K562 (cell line): ENCODE measurements around the gene CDC5L. TPM values are rescaled to one million over a fixed set of nuclear protein-coding genes. Genes with fewer than 3 reads are reported as not detected.
A peak's percentile ranks its signal among the peaks of the same experiment; 100 is the strongest.

ENCODE experiments used
- ARNT ChIP-seq, 2 experiments: fragments of 450-650 bp; IDR thresholded peaks; 2 replicates each; pipeline ENCODE4 v1.6.1; 2016; ENCODE audit warnings: mild to moderate bottlenecking in 1 of 2
- ATF1 ChIP-seq, 2 experiments: fragments of 450-650 bp in 1 of 2; IDR thresholded peaks; 2 replicates each; pipeline ENCODE4 v1.6.1; 2016; ENCODE audit warnings: missing compliant biosample characterization in 1 of 2, missing genetic modification characterization in 1 of 2
- BCOR ChIP-seq: fragments of 450-650 bp; IDR thresholded peaks from 2 replicates; pipeline ENCODE4 v1.6.1; 2016
- DACH1 ChIP-seq: fragments of 450-650 bp; IDR thresholded peaks from 2 replicates; pipeline ENCODE4 v1.6.1; 2018; ENCODE audit not compliant: partially characterized antibody
- FOSL1 ChIP-seq: fragments of 200-800 bp; sonication (Bioruptor generic); conservative IDR thresholded peaks from 2 replicates; pipeline ENCODE4 v1.6.1; 2016; ENCODE audit warnings: missing genetic modification characterization, missing compliant biosample characterization
- IRF1 ChIP-seq: sonication (generic); formaldehyde crosslinking; IDR thresholded peaks from 2 replicates; pipeline ENCODE4 v1.8.0; 2022; ENCODE audit warnings: missing genetic modification reagents, mild to moderate bottlenecking, borderline replicate concordance
- KDM5B ChIP-seq: fragments of 200-600 bp; sonication (generic); IDR thresholded peaks from 2 replicates; pipeline ENCODE4 v1.6.1; 2012; ENCODE audit warnings: low read depth, mild to moderate bottlenecking, moderate library complexity, low read length, control low read depth, inconsistent platforms; ENCODE audit not compliant: insufficient replicate concordance
- NCOR1 ChIP-seq: fragments of 450-650 bp; IDR thresholded peaks from 2 replicates; pipeline ENCODE4 v1.6.1; 2016; ENCODE audit warnings: mild to moderate bottlenecking, moderate library complexity
- NRF1 ChIP-seq, 2 experiments: fragments of 450-650 bp; IDR thresholded peaks in 1 of 2; conservative IDR thresholded peaks in 1 of 2; 2 replicates each; pipeline ENCODE4 v1.6.1; 2014; ENCODE audit warnings: mild to moderate bottlenecking in 2 of 2
- NUFIP1 ChIP-seq: fragments of 450-650 bp; IDR thresholded peaks from 2 replicates; pipeline ENCODE4 v1.6.1; 2018; ENCODE audit not compliant: partially characterized antibody
- PKNOX1 ChIP-seq: fragments of 450-650 bp; IDR thresholded peaks from 2 replicates; pipeline ENCODE4 v1.6.1; 2016
- PTBP1 ChIP-seq: fragments of 200-400 bp; formaldehyde crosslinking; IDR thresholded peaks from 2 replicates; pipeline ENCODE4 v1.6.1; 2017; ENCODE audit warnings: low read depth, low read length
- RCOR1 ChIP-seq, 2 experiments: IDR thresholded peaks; 2 replicates each; pipeline ENCODE4 v1.6.1; 2012; ENCODE audit warnings: low read depth in 2 of 2, low read length in 2 of 2, borderline replicate concordance in 1 of 2, improper control_type of control experiment in 1 of 2
- SMAD3 ChIP-seq: fragments of 450-650 bp; formaldehyde crosslinking; conservative IDR thresholded peaks from 2 replicates; pipeline ENCODE4 v1.4.0; 2020; ENCODE audit warnings: mild to moderate bottlenecking
- SRSF1 ChIP-seq: fragments of 200-400 bp; formaldehyde crosslinking; IDR thresholded peaks from 2 replicates; pipeline ENCODE4 v1.6.1; 2017; ENCODE audit warnings: mild to moderate bottlenecking, low read depth, low read length, moderate library complexity
- ZBTB40 ChIP-seq, 2 experiments: fragments of 450-650 bp in 1 of 2; sonication (generic) in 1 of 2; formaldehyde crosslinking in 1 of 2; IDR thresholded peaks; 2 replicates each; pipeline versions ENCODE4 v1.7.1 to v1.9.0; 2016 to 2022; ENCODE audit warnings: inconsistent platforms in 1 of 2, mild to moderate bottlenecking in 1 of 2, missing genetic modification reagents in 1 of 2
- ZNF780A ChIP-seq: fragments of 250-450 bp; sonication (Bioruptor Pico); IDR thresholded peaks from 2 replicates; pipeline ENCODE4 v1.5.0; 2021; ENCODE audit warnings: mild to moderate bottlenecking
- ZZZ3 ChIP-seq: fragments of 450-650 bp; IDR thresholded peaks from 2 replicates; pipeline ENCODE4 v1.6.1; 2016; ENCODE audit warnings: antibody characterized with exemption, mild to moderate bottlenecking, moderate library complexity
- polyA plus RNA-seq, 8 experiments: library from polyadenylated mRNA; depleted of rRNA in 4 of 8; stranded (reverse) in 5 of 8; unstranded in 3 of 8; fragments of >200 nt; fragmentation: Nextera tagmentation in 2 of 8; fragmentation: Illumina TruSeq in 1 of 8; extraction: Ambion mirVana in 2 of 8; extraction: Trizol in 1 of 8; gene quantifications; 2 replicates each; pipeline versions ENCODE4 v1.2.1 to v1.2.3, GENCODE V29; 2011 to 2014; ENCODE audit warnings: inconsistent platforms in 1 of 8, missing spikeins in 1 of 8
- total RNA-seq, 7 experiments: library from RNA; depleted of rRNA in 6 of 7; stranded (reverse); fragments of >200 nt in 6 of 7; fragmentation: Illumina TruSeq in 2 of 7; extraction: Trizol in 2 of 7; gene quantifications; 2 replicates each; pipeline versions ENCODE4 v1.2.1 to v1.2.3, GENCODE V29; 2011 to 2021; ENCODE audit warnings: low replicate concordance in 1 of 7

The CDC5L gene
- total and polyA plus RNA-seq, 9 of the 15 experiments (the other 6 are each of a cell fraction or from before 2014, with no cell fraction given) = 22.3 to 44.2 (median 30.8) TPM

- TF ChIP-seq KDM5B (no peak), ATF1 (CRISPR knock-in tag; IDR thresholded peaks at IDR 0.05) (no peak), ATF1 (tag; IDR thresholded peaks at IDR 0.05) (no peak), DACH1 (no peak), ZZZ3 (no peak), FOSL1 (tag) (no peak), RCOR1 (IDR thresholded peaks at IDR 0.05; ENCODE audit: borderline replicate concordance in 1 of 2, low read depth in 2 of 2, low read length in 2 of 2) (peak in 1 of 2 experiments; percentile 39; a peak in 2 of 4 replicates), ZBTB40 (IDR thresholded peaks at IDR 0.05) (no peak), ZBTB40 (CRISPR knock-in tag; IDR thresholded peaks at IDR 0.05) (no peak), ZNF780A (CRISPR knock-in tag) (no peak), IRF1 (CRISPR knock-in tag) (no peak), PTBP1 (no peak), BCOR (peak; percentile 67; the same call in 1 of the 2 replicates), NCOR1 (no peak), SRSF1 (no peak), NRF1 (conservative IDR thresholded peaks at IDR 0.05 in 1 of 2, IDR thresholded peaks at IDR 0.05 in 1 of 2) (0 out of 4 replicates have a peak, but pooled peaks of 1 of the 2 experiments have one; percentile 32), NUFIP1 (no peak), ARNT (IDR thresholded peaks at IDR 0.05) (0 out of 4 replicates have a peak, but pooled peaks of 1 of the 2 experiments have one; percentile 39), SMAD3 (CRISPR knock-in tag) (no peak), PKNOX1 (peak; percentile 98)
Measured at GRCh38 chr6:44477293-44477894, 89.9 kb downstream of the CDC5L start (continued).
